B cell (primary cell): ENCODE data around the gene MFSD12. TPM values are rescaled to one million over a fixed set of nuclear protein-coding genes. Genes with fewer than 3 reads are reported as not detected.
A peak's percentile ranks its signal among the peaks of the same experiment; 100 is the strongest.

Experiments
- ATAC-seq: fragments of 200-7000 bp; cut with Tn5 transposase; one replicate; pipeline ENCODE4 v1.10.0; 2021; ENCODE audit warnings: low read depth, mild to moderate bottlenecking, moderate number of reproducible peaks, moderate library complexity
- CTCF ChIA-PET: fragments of 350-600 bp; sonication (Branson Sonifier 250); formaldehyde crosslinking; loops from one replicate; lab custom pipeline; 2021; ENCODE audit warnings: antibody characterized with exemption, inconsistent platforms; lab: Charles Lee
- POLR2A ChIA-PET: fragments of 350-600 bp; sonication (Branson Sonifier 250); formaldehyde crosslinking; loops from one replicate; lab custom pipeline; 2021; ENCODE audit warnings: antibody characterized with exemption; lab: Charles Lee
- DNase-seq: peaks from one replicate; pipeline ENCODE4 v3.0.0; 2013
- H2AFZ ChIP-seq: 2 replicates; pipeline ENCODE4 v1.6.1; 2012; ENCODE audit warnings: mild to moderate bottlenecking, low read depth, low read length; ENCODE audit not compliant: insufficient read depth, poor library complexity, severe bottlenecking
- H3K27ac ChIP-seq, 2 donors: 1 replicate in 1 of 2; 2 replicates in 1 of 2; pipeline ENCODE4 v1.5.1; 2012 to 2013; ENCODE audit warnings: low read length in 2 of 2, mild to moderate bottlenecking in 2 of 2, moderate library complexity in 1 of 2
- H3K27me3 ChIP-seq, 4 experiments: fragments of 200-600 bp in 1 of 4; sonication (generic) in 1 of 4; replicated peaks in 1 of 4; 1 replicate in 2 of 4; 2 replicates in 2 of 4; pipeline versions ENCODE4 v1.6.1 to v1.7.0; 2013 to 2016; ENCODE audit warnings: low read length in 3 of 4, mild to moderate bottlenecking in 2 of 4, mixed read lengths in 1 of 4, moderate library complexity in 1 of 4; ENCODE audit not compliant: insufficient read depth in 4 of 4, control insufficient read depth in 3 of 4; ENCODE audit errors: control extremely low read depth in 1 of 4
- H3K36me3 ChIP-seq, 2 experiments: replicated peaks in 1 of 2; 1 replicate in 1 of 2; 2 replicates in 1 of 2; pipeline versions ENCODE4 v1.6.1 to v1.7.1; 2013; ENCODE audit warnings: low read length in 1 of 2; ENCODE audit not compliant: insufficient read depth in 2 of 2, control insufficient read depth in 1 of 2; ENCODE audit errors: control extremely low read depth in 1 of 2, extremely low read depth in 1 of 2
- H3K4me1 ChIP-seq, 2 donors: fragments of 200-600 bp in 1 of 2; sonication (generic) in 1 of 2; 1 replicate in 1 of 2; 2 replicates in 1 of 2; pipeline versions ENCODE4 v1.5.1 to v1.6.1; 2013 to 2017; ENCODE audit warnings: low read length in 2 of 2; ENCODE audit not compliant: control insufficient read depth in 2 of 2, insufficient read depth in 2 of 2
- H3K4me2 ChIP-seq: replicated peaks from 2 replicates; pipeline ENCODE3; 2012; ENCODE audit warnings: mild to moderate bottlenecking, low read depth, low read length; ENCODE audit not compliant: poor library complexity, severe bottlenecking
- H3K4me3 ChIP-seq, 5 experiments: fragments of 200-600 bp in 1 of 5; sonication (generic) in 1 of 5; 1 replicate in 3 of 5; 2 replicates in 2 of 5; pipeline versions ENCODE4 v1.5.1 to v1.7.0; 2011 to 2016; ENCODE audit warnings: low read length in 4 of 5, mild to moderate bottlenecking in 4 of 5, low read depth in 2 of 5, control low read depth in 1 of 5, moderate library complexity in 1 of 5; ENCODE audit not compliant: insufficient read depth in 1 of 5; ENCODE audit errors: control extremely low read depth in 1 of 5, extremely low read depth in 1 of 5
- H3K79me2 ChIP-seq: fragments of 200-600 bp; sonication (generic); one replicate; pipeline ENCODE4 v1.6.0; 2016; ENCODE audit warnings: low read length; ENCODE audit not compliant: control insufficient read depth, insufficient read depth
- H3K9ac ChIP-seq: fragments of 200-600 bp; sonication (generic); 2 replicates; pipeline ENCODE4 v1.6.1; 2017; ENCODE audit warnings: mild to moderate bottlenecking, low read length, moderate library complexity
- H3K9me3 ChIP-seq, 3 donors: one replicate each; pipeline versions ENCODE4 v1.6.1 to v1.7.1; 2013; ENCODE audit warnings: low read length in 2 of 3; ENCODE audit not compliant: control insufficient read depth in 2 of 3, insufficient read depth in 1 of 3; ENCODE audit errors: control extremely low read depth in 1 of 3
- H4K20me1 ChIP-seq: 2 replicates; pipeline ENCODE4 v1.6.0; 2012; ENCODE audit warnings: mild to moderate bottlenecking, low read length; ENCODE audit not compliant: insufficient read depth, control insufficient read depth, poor library complexity, severe bottlenecking
- H3K27ac Mint-ChIP-seq: one replicate; pipeline ENCODE4 v1.8.0; 2021; ENCODE audit warnings: mixed read lengths
- H3K27me3 Mint-ChIP-seq: one replicate; pipeline ENCODE4 v1.8.0; 2021; ENCODE audit warnings: mixed read lengths
- H3K4me1 Mint-ChIP-seq: one replicate; pipeline ENCODE4 v1.8.0; 2021; ENCODE audit warnings: mixed read lengths
- H3K4me3 Mint-ChIP-seq: one replicate; pipeline ENCODE4 v1.8.0; 2021; ENCODE audit warnings: mixed read lengths
- H3K9me3 Mint-ChIP-seq: one replicate; pipeline ENCODE4 v1.8.0; 2022; ENCODE audit warnings: mixed read lengths; ENCODE audit not compliant: insufficient read depth
- EZH2 ChIP-seq: IDR thresholded peaks from 2 replicates; pipeline ENCODE4 v1.6.1; 2012; ENCODE audit warnings: borderline replicate concordance, low read depth, mild to moderate bottlenecking, moderate library complexity, low read length; ENCODE audit not compliant: insufficient read depth, poor library complexity, severe bottlenecking
- WGBS: methylation state at CpG from one replicate; pipeline ENCODE4 v1.1.5; 2013; ENCODE audit warnings: missing lambda C conversion rate; ENCODE audit not compliant: insufficient coverage; 5-methylcytosine and 5-hydroxymethylcytosine counted together
- intact Hi-C: fragments of 100-400 bp; cut with micrococcal nuclease; formaldehyde crosslinking; loops from one replicate; pipeline ENCODE4 v1.10.0; 2022
- polyA plus RNA-seq: library from polyadenylated mRNA; depleted of rRNA; stranded (reverse); fragments of >200 nt; gene quantifications from 2 replicates; pipeline ENCODE4 v1.2.3, GENCODE V29; 2012
- total RNA-seq, 2 donors: library from RNA; stranded (reverse); fragments of 120-200 nt in 1 of 2; gene quantifications; 1 replicate in 1 of 2; 2 replicates in 1 of 2; pipeline versions ENCODE4 v1.2.3 to v1.2.4, GENCODE V29; 2013 to 2022
- TF ChIP-seq, protein P1 (sequence below): fragments of 200-600 bp; IDR thresholded peaks from one replicate; pipeline ENCODE4 v1.8.0; 2022; ENCODE audit warnings: antibody characterized with exemption, mild to moderate bottlenecking

Gene MFSD12
- total and polyA plus RNA-seq, 2 donors (not counting 1 experiment from before 2014, with no cell fraction given) = 100 to 154 TPM

DNA sequence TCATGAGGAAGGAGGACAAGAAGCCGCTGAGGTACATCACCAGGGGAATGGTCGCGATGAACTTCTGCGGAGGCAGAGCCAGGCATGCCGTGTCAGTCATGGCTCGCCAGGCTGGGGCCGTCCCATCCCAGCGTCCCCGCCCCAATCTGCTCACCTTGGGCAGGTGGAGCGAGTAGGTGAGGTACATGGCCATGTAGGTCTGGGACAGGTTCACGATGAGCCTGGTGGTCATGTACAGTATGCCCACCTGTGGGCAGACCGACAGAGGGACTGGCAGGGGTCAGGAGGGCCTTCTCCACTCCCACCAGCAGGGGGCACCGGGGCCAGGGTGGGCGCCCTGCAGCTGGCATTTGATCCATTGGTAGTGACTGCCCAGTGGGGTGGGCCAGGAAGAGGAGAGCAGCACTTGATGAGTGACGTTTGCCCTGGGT is 10.1 kb downstream of the MFSD12 start:
- H2AFZ ChIP-seq = no peak overlapping the region
- 91% methylated on average over 14 of the region's 15 CpGs for WGBS
- no peaks in the 10 kb centered on the region for H3K9me3 Mint-ChIP-seq
- ATAC-seq (no peak), DNase-seq (peak; percentile 41)
- peaks cover 16% of the 10 kb centered on the region for H3K4me1 Mint-ChIP-seq
- H3K9me3 ChIP-seq = no peaks in the 10 kb centered on the region
- no peaks in the 10 kb centered on the region for H3K27me3 Mint-ChIP-seq
- H3K4me3 ChIP-seq = no peak overlapping the region
- TF ChIP-seq EZH2 = no peak
- TF ChIP-seq, protein P1, sequence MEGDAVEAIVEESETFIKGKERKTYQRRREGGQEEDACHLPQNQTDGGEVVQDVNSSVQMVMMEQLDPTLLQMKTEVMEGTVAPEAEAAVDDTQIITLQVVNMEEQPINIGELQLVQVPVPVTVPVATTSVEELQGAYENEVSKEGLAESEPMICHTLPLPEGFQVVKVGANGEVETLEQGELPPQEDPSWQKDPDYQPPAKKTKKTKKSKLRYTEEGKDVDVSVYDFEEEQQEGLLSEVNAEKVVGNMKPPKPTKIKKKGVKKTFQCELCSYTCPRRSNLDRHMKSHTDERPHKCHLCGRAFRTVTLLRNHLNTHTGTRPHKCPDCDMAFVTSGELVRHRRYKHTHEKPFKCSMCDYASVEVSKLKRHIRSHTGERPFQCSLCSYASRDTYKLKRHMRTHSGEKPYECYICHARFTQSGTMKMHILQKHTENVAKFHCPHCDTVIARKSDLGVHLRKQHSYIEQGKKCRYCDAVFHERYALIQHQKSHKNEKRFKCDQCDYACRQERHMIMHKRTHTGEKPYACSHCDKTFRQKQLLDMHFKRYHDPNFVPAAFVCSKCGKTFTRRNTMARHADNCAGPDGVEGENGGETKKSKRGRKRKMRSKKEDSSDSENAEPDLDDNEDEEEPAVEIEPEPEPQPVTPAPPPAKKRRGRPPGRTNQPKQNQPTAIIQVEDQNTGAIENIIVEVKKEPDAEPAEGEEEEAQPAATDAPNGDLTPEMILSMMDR = peak; percentile 63
- H3K27ac Mint-ChIP-seq = no peak overlapping the region
- H3K4me3 Mint-ChIP-seq = no peak overlapping the region
- peaks cover 61% of the 10 kb centered on the region for H4K20me1 ChIP-seq
- H3K27me3 ChIP-seq = no peaks in the 10 kb centered on the region
- H3K4me2 ChIP-seq = no peak overlapping the region
- H3K79me2 ChIP-seq = peaks cover 20% of the 10 kb centered on the region
- H3K4me1 ChIP-seq = peaks cover under 1% of the 10 kb centered on the region in 2 donors
- POLR2A ChIA-PET = interaction anchor here (0.5 kb wide), 1 partner anchor 39 kb away, joined by 12 read pairs; no protein-coding TSS in a partner anchor
- intact Hi-C loops = no loop called here
- CTCF ChIA-PET = interaction anchor here (1.2 to 5.4 kb wide), 4 partner anchors 9 to 80 kb away, joined by 3 to 47 read pairs (median 20); partner anchors contain the start of genes CACTIN and MFSD12
- H3K27ac ChIP-seq = no peak overlapping the region
- H3K9ac ChIP-seq = no peak overlapping the region
- H3K36me3 ChIP-seq = peaks cover 0 to 41% of the 10 kb centered on the region in 2 experiments

DNA sequence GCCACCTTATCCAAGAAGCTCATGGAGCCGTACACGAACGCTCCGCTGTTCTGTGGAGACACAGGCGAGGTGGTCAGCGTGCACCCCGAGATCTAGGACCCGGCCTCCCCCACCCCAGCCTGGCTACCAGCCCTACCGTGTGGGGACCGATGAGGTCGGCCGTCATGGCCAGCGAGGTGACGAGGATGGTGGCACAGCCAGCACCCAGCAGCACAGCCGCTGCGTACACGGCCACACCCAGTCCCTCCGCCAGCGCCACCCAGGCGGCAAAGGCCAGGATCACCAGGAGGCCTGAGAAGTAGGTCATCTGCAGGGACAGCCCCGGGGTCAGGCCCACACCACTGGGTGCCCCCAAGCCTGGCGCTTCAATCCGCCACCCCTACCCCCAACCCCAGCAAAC is 11.3 kb downstream of the MFSD12 start:
- intact Hi-C loops = no loop called here
- Histone ChIP-seq H3K4me2 (no peak overlapping the region), H4K20me1 (peaks cover 54% of the 10 kb centered on the region), H3K4me3 (no peak overlapping the region), H3K27ac (no peak overlapping the region), H2AFZ (no peak overlapping the region), H3K36me3 (peaks cover 0 to 41% of the 10 kb centered on the region in 2 experiments), H3K79me2 (peaks cover 11% of the 10 kb centered on the region), H3K9ac (no peak overlapping the region), H3K4me1 (no peaks in the 10 kb centered on the region), H3K9me3 (no peaks in the 10 kb centered on the region), H3K27me3 (no peaks in the 10 kb centered on the region)
- POLR2A ChIA-PET = interaction anchor here (0.6 kb wide), 1 partner anchor 240 kb away, joined by 7 read pairs; no protein-coding TSS in a partner anchor
- ATAC-seq = no peak
- no peaks in the 10 kb centered on the region for H3K27me3 Mint-ChIP-seq
- WGBS = 98% methylated on average over 22 of the region's 23 CpGs
- H3K4me3 Mint-ChIP-seq = no peak overlapping the region
- DNase-seq = no peak
- CTCF ChIA-PET = interaction anchor here (0.6 to 5.4 kb wide), 7 partner anchors 8 to 83 kb away, joined by 3 to 47 read pairs (median 3); partner anchors contain the start of genes CACTIN and MFSD12
- no peaks in the 10 kb centered on the region for H3K9me3 Mint-ChIP-seq
- peaks cover 11% of the 10 kb centered on the region for H3K4me1 Mint-ChIP-seq
- no peak overlapping the region for H3K27ac Mint-ChIP-seq
- TF ChIP-seq, protein P1 = no peak
- TF ChIP-seq EZH2 = no peak
